Hepatocyte (in vitro differentiated cells): ENCODE measurements around the gene AHNAK.

ENCODE experiments used
- CTCF ChIP-seq: fragments of 200-600 bp; sonication (generic); IDR thresholded peaks from 2 replicates; pipeline ENCODE4 v1.5.1; 2016; ENCODE audit warnings: antibody characterized with exemption, mild to moderate bottlenecking; ENCODE audit not compliant: poor library complexity
- EZH2 ChIP-seq: fragments of 200-600 bp; sonication (generic); IDR thresholded peaks from 2 replicates; pipeline ENCODE4 v1.6.1; 2016; ENCODE audit warnings: antibody characterized with exemption, mild to moderate bottlenecking, borderline replicate concordance

- TF ChIP-seq CTCF (no peak), EZH2 (no peak)
These were observed 39.5 kb downstream of the AHNAK start for GRCh38 chr11:62507125-62507422.
